Measurements from ENCODE around the gene RC3H1. TPM values are rescaled to one million over a fixed set of nuclear protein-coding genes. Genes with fewer than 3 reads are reported as not detected.

The RC3H1 gene
- total RNA-seq, 1 donor from 2014 or later: 24.7 TPM

DNA sequence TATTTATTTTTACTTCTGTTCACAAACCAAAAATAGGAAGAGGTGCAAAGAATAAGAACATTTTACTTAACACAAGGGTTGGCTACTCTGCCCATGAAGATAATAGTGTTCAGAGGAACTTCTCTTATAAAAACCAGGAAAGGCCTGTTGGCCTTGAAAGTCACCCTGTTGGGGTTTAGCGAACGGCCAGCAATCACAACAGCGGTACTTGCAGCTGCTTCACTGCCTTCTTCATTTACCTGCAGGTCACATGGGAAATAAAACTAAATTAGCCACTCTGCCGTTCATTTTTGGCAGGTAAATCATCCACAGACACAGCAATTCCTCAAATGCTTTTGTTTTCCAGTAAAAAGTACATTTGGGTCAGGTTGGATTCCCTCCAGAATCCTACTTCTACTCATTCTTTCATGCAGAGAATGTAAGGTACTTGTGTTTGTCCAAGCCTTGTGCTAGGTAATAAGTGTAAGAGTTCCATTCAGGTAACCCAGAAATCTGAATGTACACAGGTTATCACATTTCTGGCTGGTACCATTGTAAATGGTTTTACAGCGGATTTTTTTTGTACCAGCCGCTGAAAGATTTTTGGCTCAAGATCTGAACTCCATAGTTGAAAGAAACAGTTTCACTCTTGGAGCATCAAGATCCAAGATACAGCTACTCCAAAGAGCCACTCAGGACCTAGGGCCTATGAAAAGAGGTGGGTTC, 118.2 kb downstream of the RC3H1 start:
- no peak for DNase-seq (ENCODE audit: low spot score)
- intact Hi-C loops (cut with DNase I): no loop called here

DNA sequence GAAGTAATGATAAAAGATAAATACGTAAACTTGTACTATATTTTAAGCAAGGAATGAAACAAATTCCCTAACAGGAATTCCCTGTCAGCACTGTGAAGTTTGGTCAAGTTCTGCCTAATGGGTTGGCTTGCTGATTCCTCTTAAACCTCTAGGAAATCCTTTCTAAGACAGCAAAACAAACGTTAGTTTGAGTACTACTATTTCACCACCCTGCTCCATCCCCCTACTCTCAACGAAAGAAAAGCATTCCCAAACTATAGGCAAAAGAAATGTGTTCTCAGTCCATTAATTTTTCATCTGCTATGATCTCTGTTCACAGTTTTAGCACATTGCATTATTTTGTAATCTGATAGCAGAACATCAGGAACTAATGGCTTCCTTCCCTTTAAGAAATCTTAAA, 121.2 kb downstream of the RC3H1 start:
- intact Hi-C loops (cut with DNase I): no loop called here
- DNase-seq (ENCODE audit: low spot score): no peak

DNA sequence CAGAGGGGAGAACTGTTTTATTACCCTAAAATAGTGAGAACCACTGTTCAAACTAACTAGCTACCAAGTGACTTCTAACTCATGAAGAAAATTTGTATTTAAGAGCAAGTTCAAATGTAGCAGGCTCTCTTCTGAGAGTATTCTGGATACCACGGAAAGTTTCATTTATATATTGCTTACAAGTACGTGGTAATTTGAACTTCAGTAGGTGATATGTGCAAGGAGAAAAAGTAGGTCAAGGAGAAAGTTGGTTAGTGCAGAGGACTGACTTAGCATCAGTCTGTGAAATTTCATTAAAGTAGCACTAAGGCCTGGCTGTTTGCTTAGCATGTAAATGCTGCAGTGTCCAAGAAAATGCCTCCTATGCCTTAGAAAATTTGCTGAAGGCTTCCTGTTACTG, 121.7 kb downstream of the RC3H1 start:
- no peak for DNase-seq (ENCODE audit: low spot score)
- intact Hi-C loops (cut with DNase I): no loop called here

DNA sequence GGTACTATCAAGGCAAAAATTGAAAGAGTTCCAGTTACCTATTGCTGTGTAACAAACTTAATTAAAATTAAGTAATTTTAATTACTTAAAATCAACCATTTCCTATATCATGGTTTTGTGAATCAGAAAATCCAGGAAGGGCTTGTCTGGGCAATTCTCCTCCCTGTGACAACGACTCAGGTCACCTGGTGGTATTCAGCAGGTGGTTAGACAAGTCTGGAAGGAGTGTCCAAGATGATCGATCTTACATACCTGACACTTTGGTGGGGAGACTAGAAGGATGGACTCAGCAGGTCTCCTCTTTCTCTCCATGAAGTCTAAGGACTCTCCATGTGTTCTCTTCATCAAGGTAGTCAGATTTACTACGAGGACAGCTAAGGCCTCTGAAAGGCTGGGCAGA, 128.0 kb downstream of the RC3H1 start:
- DNase-seq (ENCODE audit: low spot score): no peak
- intact Hi-C loops (cut with DNase I): no loop called here

DNA sequence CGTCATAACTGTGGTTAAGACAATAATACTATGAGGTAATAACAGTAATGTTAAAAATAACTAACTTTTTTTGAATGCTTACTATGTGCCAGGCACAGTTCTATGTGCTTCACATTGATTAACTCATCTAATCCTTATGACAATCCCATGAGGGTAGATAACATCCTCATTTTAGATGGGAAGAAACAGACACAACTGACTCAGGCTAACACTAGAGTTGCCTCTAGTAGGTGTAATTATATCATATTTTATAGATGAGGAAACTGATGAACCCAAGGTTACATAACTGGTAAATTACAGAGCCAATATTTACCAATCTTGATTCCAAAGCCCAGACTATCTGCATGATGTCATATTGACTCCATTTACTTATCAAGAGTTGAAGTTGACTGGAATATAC, 128.5 kb downstream of the RC3H1 start:
- no peak for DNase-seq (ENCODE audit: low spot score)
- intact Hi-C loops (cut with DNase I): no loop called here

DNA sequence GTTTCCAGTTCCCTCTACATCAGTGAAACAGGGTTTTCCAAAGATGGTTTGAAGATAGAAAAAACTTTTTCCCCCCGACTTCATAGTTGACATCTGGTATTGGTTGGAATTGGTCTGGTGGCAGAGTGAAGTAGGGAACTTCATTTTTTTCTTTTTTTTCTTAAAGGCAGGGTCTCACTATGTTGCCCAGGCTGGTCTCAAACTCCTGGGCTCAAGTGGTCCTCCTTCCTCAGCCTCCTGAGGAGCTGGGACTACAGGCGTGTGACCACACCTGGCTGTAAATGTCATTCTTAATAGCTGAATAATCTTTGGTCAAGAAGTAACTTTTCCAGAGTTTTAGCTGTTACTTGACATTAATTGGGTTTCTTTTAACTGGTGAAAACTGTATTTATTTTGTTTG, 132.3 kb downstream of the RC3H1 start:
- no peak for DNase-seq (ENCODE audit: low spot score)
- intact Hi-C loops (cut with DNase I): no loop called here

DNA sequence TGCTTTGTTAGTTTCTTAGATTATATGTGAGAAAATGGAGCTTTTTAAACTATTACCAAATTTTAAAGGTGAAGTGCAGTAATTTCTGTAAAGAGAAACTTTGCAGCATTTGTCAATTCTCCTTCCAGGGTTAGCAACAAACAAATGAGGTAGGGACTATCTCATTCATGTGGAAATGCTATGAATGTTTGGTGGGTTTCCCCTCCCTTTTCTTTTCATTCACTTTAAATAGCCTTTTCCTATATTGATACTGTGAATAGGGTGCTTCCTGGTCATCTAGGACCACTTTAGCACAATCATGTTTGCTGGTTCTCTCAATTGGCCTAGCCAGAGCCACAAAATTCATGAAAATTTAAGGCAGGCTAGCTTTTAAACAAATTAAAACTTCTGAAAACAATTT, 133.4 kb downstream of the RC3H1 start:
- intact Hi-C loops (cut with DNase I): no loop called here
- DNase-seq (ENCODE audit: low spot score): no peak

DNA sequence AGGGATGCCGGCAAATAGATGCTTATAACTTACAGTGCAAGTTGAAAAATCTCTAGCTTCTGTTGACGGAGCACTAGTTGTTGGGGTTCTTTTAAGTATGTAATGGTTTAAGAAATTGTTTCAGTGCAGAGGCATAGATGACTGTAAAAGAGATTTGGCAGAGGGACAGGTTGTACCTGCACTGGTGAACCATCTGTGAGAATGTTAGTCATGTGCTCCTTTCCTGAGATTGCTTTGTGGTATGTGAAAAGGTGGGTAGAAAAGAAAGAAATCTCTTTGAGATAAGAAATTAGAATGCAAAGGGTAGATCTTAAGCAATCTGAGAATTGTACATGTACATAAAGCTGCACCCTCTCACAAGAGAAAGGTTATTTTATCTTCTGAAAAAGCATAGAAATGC, 134.5 kb downstream of the RC3H1 start:
- intact Hi-C loops (cut with DNase I): no loop called here
- no peak for DNase-seq (ENCODE audit: low spot score)

DNA sequence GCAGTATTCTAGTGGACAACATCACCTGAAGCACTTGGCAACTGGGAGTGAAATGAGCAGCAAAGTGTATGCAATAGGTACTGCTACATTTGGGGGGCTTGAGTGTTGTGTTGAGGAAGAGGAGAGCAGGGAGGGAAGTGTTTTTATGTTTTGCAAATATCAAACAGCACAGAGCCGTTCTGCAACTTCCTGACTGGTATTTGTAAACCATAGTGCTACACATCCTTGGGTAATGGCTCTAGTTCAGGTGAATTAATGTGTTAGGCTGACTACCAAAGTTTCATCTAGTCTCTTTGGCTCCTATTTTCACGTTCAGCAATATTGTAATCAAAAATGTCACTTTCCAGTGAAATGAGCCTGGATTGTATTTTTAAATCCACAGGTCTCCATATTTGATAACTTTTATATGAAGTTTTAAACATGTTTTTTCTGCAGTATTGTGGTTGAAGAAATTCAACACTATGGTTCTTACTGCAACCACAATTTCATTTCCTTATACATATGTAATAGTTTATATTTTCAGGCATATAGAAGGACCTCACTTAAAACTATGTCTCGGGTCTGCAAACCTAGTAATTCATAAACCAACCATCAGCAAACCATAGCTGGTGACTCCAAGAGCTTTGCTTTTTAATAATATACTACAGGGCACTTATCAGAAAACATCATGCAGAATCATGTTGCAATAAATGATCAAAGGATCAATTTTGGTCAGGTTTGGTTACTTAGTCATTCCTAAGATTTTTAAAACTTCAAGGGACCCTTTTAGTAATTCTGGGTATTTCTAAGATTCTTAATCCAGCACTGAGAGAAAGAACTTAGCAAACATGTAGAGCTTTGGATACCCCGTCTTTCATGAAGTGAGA, 135.2 kb downstream of the RC3H1 start:
- DNase-seq (ENCODE audit: low spot score): no peak
- intact Hi-C loops (cut with DNase I): no loop called here

DNA sequence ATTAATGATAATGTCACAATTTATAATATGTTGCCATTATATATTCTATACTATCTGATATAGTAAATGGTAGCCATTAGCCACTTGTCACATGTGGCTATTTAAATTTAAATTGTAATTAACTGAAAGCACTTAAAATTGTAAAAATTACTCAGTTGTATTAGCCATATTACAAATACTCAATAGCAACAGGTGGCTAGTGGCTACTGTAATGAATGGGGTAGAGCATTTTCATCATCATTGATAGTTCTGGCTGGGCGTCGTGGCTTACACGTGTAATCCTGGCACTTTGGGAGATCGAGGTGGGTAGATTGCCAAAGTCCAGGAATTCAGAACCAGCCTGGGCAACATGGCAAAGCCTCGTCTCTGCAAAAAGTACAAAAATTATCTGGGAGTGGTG, 137.5 kb downstream of the RC3H1 start:
- no peak for DNase-seq (ENCODE audit: low spot score)
- intact Hi-C loops (cut with DNase I): no loop called here

Other genes with a start within 250 kb of the RC3H1 start
- gene DARS2, start 197.7 kb downstream of the RC3H1 start, total RNA-seq: 12.5 TPM
- gene CENPL, start 197.5 kb downstream of the RC3H1 start, total RNA-seq: 3.9 TPM
- 58.0 TPM for gene GAS5, start 154.4 kb downstream of the RC3H1 start, total RNA-seq
- gene ZBTB37, start 154.0 kb downstream of the RC3H1 start, total RNA-seq: 14.3 TPM
- 0.40 TPM for gene SERPINC1, start 105.0 kb downstream of the RC3H1 start, total RNA-seq
- gene RABGAP1L, start 137.2 kb upstream of the RC3H1 start, total RNA-seq: 109 TPM